NCI-H774 (cell line): ENCODE results near the gene PARD3.

Experiments used
- DNase-seq: peaks from one replicate; lab custom pipeline; 2025; lab: John Stamatoyannopoulos, UW

Gene PARD3

DNA sequence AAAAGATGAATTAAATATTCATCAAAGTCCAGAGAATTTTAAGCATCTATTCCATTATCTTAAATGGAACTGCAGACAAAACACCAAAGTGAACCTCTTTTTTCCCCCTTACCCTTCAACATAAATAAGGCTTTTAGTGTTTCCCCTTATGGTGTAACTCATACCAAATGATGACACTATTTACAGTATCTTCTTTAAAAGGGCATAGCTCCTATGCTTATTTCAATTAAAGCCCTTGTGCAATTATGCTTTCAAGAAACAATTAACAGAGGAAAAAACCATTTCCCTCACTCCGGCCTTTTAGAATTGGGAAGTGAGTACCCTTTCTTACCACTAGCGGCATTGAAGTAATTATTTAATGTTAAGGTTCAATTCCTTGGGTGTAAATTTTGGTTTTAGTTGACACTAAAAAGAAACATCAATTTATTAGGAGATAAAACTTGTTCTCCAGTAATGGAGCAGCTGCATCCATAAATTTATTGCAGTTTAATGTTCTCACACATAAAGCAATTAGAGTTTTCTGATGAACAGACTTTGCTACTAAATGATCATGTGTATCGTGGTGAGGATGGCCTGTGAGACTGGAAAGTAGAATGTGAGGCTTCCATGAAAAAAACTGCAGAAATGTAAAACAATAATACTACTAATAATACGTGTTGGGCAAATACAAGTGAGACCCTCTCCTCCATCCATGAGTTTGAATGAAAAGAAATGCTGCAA, 661.3 kb downstream of the PARD3 start:
- no peak for DNase-seq

DNA sequence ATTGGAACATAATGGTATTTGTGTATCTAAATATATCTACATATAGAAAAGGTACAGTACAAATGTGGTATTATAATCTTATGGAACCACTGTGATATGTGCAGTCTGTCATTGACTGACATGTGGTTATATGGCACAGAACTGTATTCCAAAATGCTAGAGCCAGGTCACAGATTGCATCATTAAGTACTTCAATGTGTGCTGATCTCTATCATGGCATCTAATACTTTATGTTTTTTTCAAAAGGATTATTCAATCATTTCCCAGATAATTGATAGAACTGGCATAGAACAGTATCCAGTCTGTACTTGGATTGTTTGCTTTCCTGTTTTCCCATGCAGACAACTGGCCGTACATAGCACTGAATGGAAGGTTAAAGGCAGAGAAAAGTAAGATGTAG, 662.7 kb downstream of the PARD3 start:
- no peak for DNase-seq

GRCh38 chr10:34151931-34152330, 663.2 kb downstream of the PARD3 start:
- no peak for DNase-seq

GRCh38 chr10:34151481-34151880, 663.6 kb downstream of the PARD3 start:
- DNase-seq: no peak

GRCh38 chr10:34150103-34150502, 665.0 kb downstream of the PARD3 start:
- DNase-seq: no peak

- no peak for DNase-seq
These were observed 666.8 kb downstream of the PARD3 start for GRCh38 chr10:34148305-34148657.

DNA sequence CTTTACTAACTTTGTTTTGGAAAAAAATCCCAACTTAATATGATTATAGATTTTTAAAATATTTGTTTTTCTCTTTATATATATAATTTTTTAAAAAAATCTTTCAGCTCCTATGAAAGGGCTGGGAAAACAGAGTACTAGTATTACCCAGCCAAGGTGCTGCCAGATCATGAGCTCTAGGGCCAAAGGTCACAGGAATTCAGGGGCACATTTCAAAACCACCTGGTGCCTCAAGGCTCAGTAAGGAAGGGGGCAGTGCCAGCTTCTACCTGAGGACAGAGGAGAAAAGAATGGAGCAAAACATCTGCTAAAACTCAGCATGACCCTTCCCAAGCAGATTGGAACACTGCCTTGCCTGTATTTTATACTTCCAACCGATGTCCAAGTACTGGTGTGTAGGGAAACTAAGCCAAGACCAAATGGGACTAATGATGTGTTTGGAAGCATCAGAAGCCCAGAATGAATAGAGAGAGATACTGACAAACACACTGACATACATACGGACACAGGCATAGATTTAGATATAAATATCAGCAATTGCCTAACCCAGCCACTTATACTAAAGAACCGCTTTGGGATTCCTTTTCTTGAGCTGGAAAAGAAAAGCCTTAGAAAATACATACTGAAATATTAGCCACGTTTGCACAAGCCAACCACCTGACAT, 667.3 kb downstream of the PARD3 start:
- no peak for DNase-seq

DNA sequence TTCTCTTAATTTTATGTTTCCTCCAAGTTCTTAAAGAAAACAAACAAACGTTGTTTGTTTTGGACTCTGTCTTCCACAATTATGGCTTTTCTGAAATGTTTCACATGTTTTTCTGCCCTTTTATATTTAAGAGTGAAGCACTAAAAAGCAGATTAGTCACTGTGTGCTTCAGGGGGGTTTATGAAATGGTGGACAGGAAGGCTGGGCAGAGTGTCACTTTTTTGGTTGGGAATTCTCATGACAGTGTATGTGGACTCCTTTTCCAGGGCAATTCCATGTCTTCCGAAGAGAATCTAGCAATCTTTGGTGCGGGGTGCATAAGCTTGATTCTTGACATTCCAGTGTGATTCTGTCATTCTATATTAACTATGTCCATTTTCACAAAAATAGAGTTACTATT, 669.4 kb downstream of the PARD3 start:
- DNase-seq: no peak

DNA sequence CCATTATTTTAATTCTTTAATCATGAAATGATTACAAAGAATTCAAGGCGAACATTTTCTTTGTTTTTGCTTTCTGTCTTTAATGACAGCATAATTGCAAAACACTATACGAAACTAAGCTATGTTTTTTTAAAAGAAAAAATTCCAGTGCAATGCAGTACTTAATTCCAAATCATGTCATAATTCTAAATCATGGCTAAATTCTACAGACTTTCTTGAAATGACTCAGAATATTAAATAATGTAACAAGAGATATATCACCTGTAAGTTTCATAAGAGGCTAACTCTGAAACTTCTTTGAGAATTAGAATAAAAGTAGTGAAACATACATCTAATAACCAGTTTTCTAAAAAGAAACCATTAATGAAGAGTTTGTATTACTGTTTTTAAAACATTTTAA, 671.6 kb downstream of the PARD3 start:
- DNase-seq: no peak

DNA sequence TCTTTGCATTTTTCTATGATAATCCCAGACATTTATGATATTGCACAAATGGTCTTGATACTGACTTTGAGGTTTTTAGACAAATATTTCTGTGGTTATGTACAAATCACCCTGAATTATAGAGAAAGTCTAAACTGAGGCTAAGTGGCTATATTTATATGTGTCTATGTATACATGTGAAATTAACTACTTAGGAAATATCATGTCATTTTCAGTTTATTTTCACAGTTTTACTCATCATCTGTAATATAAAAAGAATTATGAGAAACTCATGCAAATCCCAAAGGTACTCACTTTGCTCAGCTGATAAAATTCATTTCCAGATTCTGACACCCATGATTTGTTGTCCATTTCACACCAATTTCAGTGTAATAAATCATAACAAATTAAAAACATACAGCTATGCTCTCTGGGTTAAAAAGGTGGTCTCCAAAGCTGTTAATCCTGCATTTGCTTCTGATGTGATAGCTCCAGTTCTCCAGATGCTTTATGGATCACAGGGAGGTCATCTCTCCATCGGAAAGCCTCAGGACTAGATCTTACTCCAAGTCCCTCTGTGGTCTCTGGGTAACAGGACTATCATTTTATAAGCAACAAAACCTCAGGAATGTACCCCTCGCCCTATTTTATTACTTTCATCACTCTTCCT, 673.9 kb downstream of the PARD3 start:
- no peak for DNase-seq

DNA sequence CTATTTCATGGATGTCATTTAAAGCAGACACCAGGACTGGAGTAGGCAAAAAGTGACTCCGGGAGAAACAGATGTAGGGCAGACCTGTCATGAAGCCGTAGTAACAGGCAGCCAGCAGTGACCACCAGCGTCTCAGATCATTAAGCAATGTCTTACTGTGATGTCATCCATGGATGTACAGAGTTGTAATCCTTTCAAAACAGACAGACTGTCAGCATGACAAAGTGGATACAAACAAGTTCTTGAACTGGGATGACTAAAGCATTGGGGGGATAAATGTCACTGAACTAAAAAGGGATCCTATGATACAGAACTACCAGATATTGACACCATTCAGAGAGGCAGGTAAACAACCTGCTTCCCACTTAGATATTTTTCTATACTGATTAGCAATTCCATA, 675.5 kb downstream of the PARD3 start:
- no peak for DNase-seq

- no peak for DNase-seq
These were observed 677.1 kb downstream of the PARD3 start for GRCh38 chr10:34137955-34138354.

DNA sequence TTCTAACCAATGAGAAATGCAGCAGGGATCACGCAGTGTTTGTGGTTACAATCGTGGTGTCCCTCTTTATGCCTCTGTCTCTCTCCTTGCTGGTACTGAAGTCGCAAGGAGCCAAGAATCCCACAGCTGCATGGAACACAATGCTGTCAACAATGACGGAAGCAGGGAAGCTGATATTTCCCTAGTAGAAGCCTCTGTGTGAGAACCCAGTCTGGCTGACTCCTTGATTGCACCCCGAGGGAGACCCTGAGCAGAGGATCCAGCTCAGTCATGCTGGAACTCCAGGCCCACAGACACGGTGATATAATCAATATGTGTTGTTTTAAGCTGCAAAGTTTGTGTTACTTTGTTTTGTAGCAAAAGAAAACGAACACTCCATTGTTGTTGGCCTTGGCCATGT, 677.9 kb downstream of the PARD3 start:
- no peak for DNase-seq

DNA sequence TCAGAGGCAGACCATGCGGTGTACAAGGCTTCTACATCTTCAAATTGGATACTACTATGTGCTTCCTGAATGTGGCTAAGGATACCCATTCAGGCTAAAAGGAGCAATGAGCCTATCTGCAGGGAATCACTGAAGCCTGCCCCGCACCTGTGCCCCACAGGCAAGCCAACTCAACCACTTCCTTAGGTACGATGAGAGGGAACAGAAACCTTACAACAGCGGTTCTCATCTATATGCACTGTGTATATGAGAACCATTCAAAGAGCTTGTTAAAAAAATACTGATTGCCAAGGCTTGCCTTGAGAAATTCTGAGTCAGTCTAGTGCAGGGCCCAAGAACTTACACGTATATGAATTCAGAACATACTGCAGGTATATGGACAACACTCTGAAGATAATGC, 679.6 kb downstream of the PARD3 start:
- DNase-seq: no peak

GRCh38 chr10:34134602-34135001, 680.5 kb downstream of the PARD3 start:
- no peak for DNase-seq

GRCh38 chr10:34133406-34133805, 681.7 kb downstream of the PARD3 start:
- no peak for DNase-seq

- DNase-seq: no peak
These were observed 683.9 kb downstream of the PARD3 start for GRCh38 chr10:34131152-34131551.

DNA sequence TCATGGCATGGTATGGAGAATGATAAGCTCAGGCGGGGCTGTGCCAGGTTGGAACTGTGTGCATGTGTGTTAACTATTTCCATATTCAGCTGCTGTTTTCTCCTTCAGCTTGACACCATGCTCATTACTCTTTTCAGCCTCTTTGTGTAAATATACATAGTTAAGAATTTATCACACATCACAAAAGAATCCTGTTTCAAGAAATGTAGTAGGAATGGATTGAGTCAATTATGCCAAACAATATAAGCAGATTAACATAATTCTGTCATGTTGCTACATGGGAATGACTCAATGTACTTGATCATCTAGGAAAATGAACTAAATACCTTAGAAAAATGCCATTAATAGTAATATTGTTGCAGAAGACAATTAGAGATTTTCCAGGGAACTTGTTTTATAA, 687.4 kb downstream of the PARD3 start:
- DNase-seq: no peak

GRCh38 chr10:34126371-34127151, 688.5 kb downstream of the PARD3 start:
- no peak for DNase-seq

GRCh38 chr10:34125702-34126101, 689.4 kb downstream of the PARD3 start:
- no peak for DNase-seq

DNA sequence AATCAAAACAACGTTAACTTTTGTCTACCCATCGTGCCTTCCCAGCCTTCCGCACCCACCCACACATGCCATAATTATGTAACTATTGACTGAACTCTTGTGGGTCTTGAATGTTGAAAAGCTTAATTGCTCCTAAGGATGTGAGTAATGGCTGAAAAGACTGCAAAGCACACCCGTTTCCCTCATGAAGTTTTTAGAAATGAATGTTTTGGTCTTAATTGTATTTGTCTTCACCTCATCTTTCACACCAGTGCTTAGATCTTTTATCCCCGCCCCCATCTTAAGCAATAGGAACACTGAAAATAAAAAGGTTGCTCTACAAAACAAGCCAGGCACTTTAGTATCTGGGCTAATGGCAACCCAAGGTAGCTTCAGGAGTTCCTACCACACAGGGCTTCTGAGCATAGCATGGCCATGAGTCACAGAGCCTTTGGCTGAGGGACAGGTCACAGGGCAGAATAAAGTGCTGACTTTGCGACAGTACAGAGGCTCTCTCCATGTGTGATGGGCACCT, 690.5 kb downstream of the PARD3 start:
- no peak for DNase-seq

DNA sequence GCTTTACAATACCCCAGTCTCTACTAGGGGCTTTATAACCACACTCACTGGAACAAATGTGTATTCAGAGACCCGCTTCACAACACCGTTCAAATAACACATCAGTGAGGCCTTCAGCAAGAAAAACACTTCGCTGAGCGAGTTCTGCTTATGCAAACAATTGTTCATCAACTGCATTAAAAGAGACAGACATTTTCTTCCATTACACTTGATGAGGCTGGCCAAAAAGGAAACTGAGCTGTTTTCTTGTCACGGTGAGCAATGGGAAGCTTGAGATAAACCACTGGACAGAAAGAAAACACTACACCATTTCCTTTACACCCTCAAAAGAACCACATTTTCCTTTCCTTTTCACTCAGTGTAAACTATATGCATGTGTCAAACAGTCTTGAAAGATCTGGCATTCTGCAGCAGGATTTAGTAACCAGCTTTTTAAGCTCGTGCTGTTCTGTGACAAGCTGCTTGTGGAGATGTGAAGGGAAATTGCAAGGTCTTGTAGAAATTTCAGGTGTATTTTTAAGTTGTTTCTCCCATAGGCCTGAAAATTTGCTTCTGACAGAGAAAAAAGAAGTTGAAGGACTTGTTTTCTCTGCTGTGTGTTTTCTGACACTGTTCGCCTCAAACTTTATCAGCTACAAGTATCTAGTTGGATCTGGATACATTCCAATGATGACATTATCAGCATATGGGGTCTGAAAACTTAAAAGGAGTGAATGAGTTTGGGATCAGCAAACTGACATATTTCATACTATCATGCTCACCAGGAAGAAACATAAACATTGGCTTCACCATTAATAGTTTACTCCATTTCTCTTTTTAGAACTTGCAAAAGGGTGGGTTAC, 693.1 kb downstream of the PARD3 start:
- DNase-seq: no peak
